GM23338 (cell line): ENCODE results near the gene CA4. TPM values are rescaled to one million over a fixed set of nuclear protein-coding genes. Genes with fewer than 3 reads are reported as not detected.

Experiments
- ATAC-seq: fragments of 200-7000 bp; cut with Tn5 transposase; 3 replicates; pipeline ENCODE4 v1.9.1; 2020
- DNase-seq: peaks from one replicate; pipeline ENCODE4 v3.0.0-alpha.2; 2015; ENCODE audit warnings: low spot score
- H2AFZ ChIP-seq: fragments of 200-600 bp; sonication (generic); 2 replicates; pipeline ENCODE4 v1.8.0; 2016; ENCODE audit warnings: antibody characterized with exemption, mild to moderate bottlenecking, moderate library complexity
- H3F3A ChIP-seq: fragments of 200-600 bp; sonication (generic); replicated peaks from 2 replicates; pipeline ENCODE4 v1.8.0; 2017; ENCODE audit warnings: antibody characterized with exemption, mixed run types, low read depth
- H3K27ac ChIP-seq: fragments of 200-600 bp; sonication (generic); 2 replicates; pipeline ENCODE4 v1.6.1; 2016; ENCODE audit warnings: low read depth
- H3K27me3 ChIP-seq: fragments of 200-600 bp; sonication (generic); 2 replicates; pipeline ENCODE4 v1.8.0; 2016; ENCODE audit warnings: mild to moderate bottlenecking, mixed run types, moderate library complexity; ENCODE audit not compliant: insufficient read depth
- H3K36me3 ChIP-seq: fragments of 200-600 bp; sonication (generic); 2 replicates; pipeline ENCODE4 v1.8.0; 2016; ENCODE audit warnings: mild to moderate bottlenecking; ENCODE audit not compliant: insufficient read depth
- H3K4me1 ChIP-seq: fragments of 200-600 bp; sonication (generic); 2 replicates; pipeline ENCODE4 v1.8.0; 2016; ENCODE audit warnings: mild to moderate bottlenecking, moderate library complexity; ENCODE audit not compliant: insufficient read depth
- H3K4me2 ChIP-seq: fragments of 200-600 bp; sonication (generic); 2 replicates; pipeline ENCODE4 v1.7.1; 2017; ENCODE audit warnings: mixed run types
- H3K4me3 ChIP-seq: fragments of 200-600 bp; sonication (generic); 2 replicates; pipeline ENCODE4 v1.6.1; 2016; ENCODE audit warnings: mixed run types
- H3K79me2 ChIP-seq: fragments of 200-600 bp; sonication (generic); replicated peaks from 2 replicates; pipeline ENCODE4 v1.8.0; 2017; ENCODE audit warnings: mild to moderate bottlenecking; ENCODE audit not compliant: insufficient read depth
- H3K9me2 ChIP-seq: fragments of 200-600 bp; sonication (generic); 2 replicates; pipeline ENCODE4 v1.8.0; 2017; ENCODE audit not compliant: insufficient read depth
- H4K20me1 ChIP-seq: fragments of 200-600 bp; sonication (generic); replicated peaks from 2 replicates; pipeline ENCODE4 v1.8.0; 2017; ENCODE audit warnings: mild to moderate bottlenecking; ENCODE audit not compliant: insufficient read depth
- H3K27ac Mint-ChIP-seq: 2 replicates; pipeline ENCODE4 v1.8.0; 2020; ENCODE audit warnings: inconsistent platforms, mild to moderate bottlenecking, moderate library complexity, mixed read lengths
- H3K27me3 Mint-ChIP-seq: 3 replicates; pipeline ENCODE4 v1.8.0; 2022; ENCODE audit warnings: low read depth, mild to moderate bottlenecking, moderate library complexity, mixed read lengths, inconsistent platforms; ENCODE audit not compliant: insufficient read depth, poor library complexity
- H3K36me3 Mint-ChIP-seq: 3 replicates; pipeline ENCODE4 v1.8.0; 2021; ENCODE audit warnings: low read depth, mild to moderate bottlenecking, inconsistent platforms, moderate library complexity, mixed read lengths
- H3K4me1 Mint-ChIP-seq: 3 replicates; pipeline ENCODE4 v1.8.0; 2020; ENCODE audit warnings: mild to moderate bottlenecking, inconsistent platforms, mixed read lengths
- H3K4me3 Mint-ChIP-seq: 3 replicates; pipeline ENCODE4 v1.8.0; 2021; ENCODE audit warnings: moderate library complexity, mild to moderate bottlenecking, inconsistent platforms, mixed read lengths
- H3K9me3 Mint-ChIP-seq: 3 replicates; pipeline ENCODE4 v1.8.0; 2020; ENCODE audit warnings: moderate library complexity, mild to moderate bottlenecking, inconsistent platforms, mixed read lengths
- EZH2 ChIP-seq: fragments of 200-600 bp; sonication (generic); IDR thresholded peaks from one replicate; pipeline ENCODE4 v1.8.0; 2017; ENCODE audit warnings: antibody characterized with exemption, mild to moderate bottlenecking, low read depth; ENCODE audit not compliant: unreplicated experiment
- EZH2phosphoT487 ChIP-seq: fragments of 200-600 bp; sonication (generic); IDR thresholded peaks from one replicate; pipeline ENCODE4 v1.8.1; 2018; ENCODE audit warnings: antibody characterized with exemption; ENCODE audit not compliant: unreplicated experiment
- JUNB ChIP-seq: IDR thresholded peaks from one replicate; pipeline ENCODE4 v1.6.1; 2016; ENCODE audit warnings: antibody characterized with exemption; ENCODE audit not compliant: unreplicated experiment
- STAT1 ChIP-seq: IDR thresholded peaks from one replicate; pipeline ENCODE4 v1.6.1; 2016; ENCODE audit warnings: antibody characterized with exemption; ENCODE audit not compliant: unreplicated experiment
- ZNF114 ChIP-seq: fragments of 250-450 bp; sonication (Bioruptor Pico); IDR thresholded peaks from 2 replicates; pipeline ENCODE4 v1.5.0; 2020; ENCODE audit warnings: mild to moderate bottlenecking, moderate library complexity
- ZNF331 ChIP-seq: fragments of 250-450 bp; sonication (Bioruptor Pico); IDR thresholded peaks from 2 replicates; pipeline ENCODE4 v1.5.0; 2020; ENCODE audit warnings: low read depth, mild to moderate bottlenecking, moderate library complexity
- polyA plus RNA-seq: library from polyadenylated mRNA; unstranded; fragments of >200 nt; fragmentation: Nextera tagmentation; extraction: Ambion mirVana; gene quantifications from 2 replicates; pipeline ENCODE4 v1.2.1, GENCODE V29; 2016
- total RNA-seq: library from RNA; depleted of rRNA; stranded (reverse); fragments of >200 nt; shearing (Covaris generic); gene quantifications from 2 replicates; pipeline ENCODE4 v1.2.3, GENCODE V29; 2014
- TF ChIP-seq, protein P1 (sequence below), 2 experiments: fragments of 200-600 bp in 1 of 2; sonication (generic) in 1 of 2; conservative IDR thresholded peaks; 2 replicates each; pipeline versions ENCODE4 v1.5.1 to v1.6.1; 2016 to 2017; ENCODE audit warnings: antibody characterized with exemption in 2 of 2, low read depth in 2 of 2, mild to moderate bottlenecking in 2 of 2, moderate library complexity in 1 of 2
- TF ChIP-seq, protein P2 (sequence below): fragments of 250-450 bp; sonication (Bioruptor Pico); IDR thresholded peaks from 2 replicates; pipeline ENCODE4 v1.5.0; 2020; ENCODE audit warnings: mild to moderate bottlenecking, moderate library complexity

CA4 gene
- total and polyA plus RNA-seq, 2 experiments from 2014 or later: 7.6 to 8.2 TPM

- Histone ChIP-seq H3K79me2 (no peaks in the 10 kb centered on the region), H3K9me2 (no peaks in the 10 kb centered on the region), H3K27me3 (no peaks in the 10 kb centered on the region), H3K36me3 (no peaks in the 10 kb centered on the region), H3K4me1 (no peaks in the 10 kb centered on the region), H2AFZ (no peak overlapping the region), H3K4me2 (no peak overlapping the region), H3K4me3 (no peak overlapping the region), H3F3A (no peaks in the 10 kb centered on the region), H3K27ac (no peak overlapping the region), H4K20me1 (no peaks in the 10 kb centered on the region)
- no peak overlapping the region for H3K4me3 Mint-ChIP-seq
- no peaks in the 10 kb centered on the region for H3K36me3 Mint-ChIP-seq
- ATAC-seq (peak; percentile 10; the same call in 2 of the 3 replicates), DNase-seq (no peak)
- H3K4me1 Mint-ChIP-seq: peaks cover 11% of the 10 kb centered on the region
- no peak overlapping the region; the same call in 1 of the 2 replicates for H3K27ac Mint-ChIP-seq
- no peaks in the 10 kb centered on the region for H3K9me3 Mint-ChIP-seq
- H3K27me3 Mint-ChIP-seq: peaks cover 13% of the 10 kb centered on the region
- TF ChIP-seq EZH2: no peak
- no peak for TF ChIP-seq ZNF331 (CRISPR knock-in tag)
- no peak for TF ChIP-seq JUNB
- TF ChIP-seq, protein P1, sequence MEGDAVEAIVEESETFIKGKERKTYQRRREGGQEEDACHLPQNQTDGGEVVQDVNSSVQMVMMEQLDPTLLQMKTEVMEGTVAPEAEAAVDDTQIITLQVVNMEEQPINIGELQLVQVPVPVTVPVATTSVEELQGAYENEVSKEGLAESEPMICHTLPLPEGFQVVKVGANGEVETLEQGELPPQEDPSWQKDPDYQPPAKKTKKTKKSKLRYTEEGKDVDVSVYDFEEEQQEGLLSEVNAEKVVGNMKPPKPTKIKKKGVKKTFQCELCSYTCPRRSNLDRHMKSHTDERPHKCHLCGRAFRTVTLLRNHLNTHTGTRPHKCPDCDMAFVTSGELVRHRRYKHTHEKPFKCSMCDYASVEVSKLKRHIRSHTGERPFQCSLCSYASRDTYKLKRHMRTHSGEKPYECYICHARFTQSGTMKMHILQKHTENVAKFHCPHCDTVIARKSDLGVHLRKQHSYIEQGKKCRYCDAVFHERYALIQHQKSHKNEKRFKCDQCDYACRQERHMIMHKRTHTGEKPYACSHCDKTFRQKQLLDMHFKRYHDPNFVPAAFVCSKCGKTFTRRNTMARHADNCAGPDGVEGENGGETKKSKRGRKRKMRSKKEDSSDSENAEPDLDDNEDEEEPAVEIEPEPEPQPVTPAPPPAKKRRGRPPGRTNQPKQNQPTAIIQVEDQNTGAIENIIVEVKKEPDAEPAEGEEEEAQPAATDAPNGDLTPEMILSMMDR (conservative IDR thresholded peaks at IDR 0.05; ENCODE audit: low read depth in 2 of 2): no peak
- no peak for TF ChIP-seq STAT1
- TF ChIP-seq EZH2phosphoT487: no peak
- TF ChIP-seq, protein P2, sequence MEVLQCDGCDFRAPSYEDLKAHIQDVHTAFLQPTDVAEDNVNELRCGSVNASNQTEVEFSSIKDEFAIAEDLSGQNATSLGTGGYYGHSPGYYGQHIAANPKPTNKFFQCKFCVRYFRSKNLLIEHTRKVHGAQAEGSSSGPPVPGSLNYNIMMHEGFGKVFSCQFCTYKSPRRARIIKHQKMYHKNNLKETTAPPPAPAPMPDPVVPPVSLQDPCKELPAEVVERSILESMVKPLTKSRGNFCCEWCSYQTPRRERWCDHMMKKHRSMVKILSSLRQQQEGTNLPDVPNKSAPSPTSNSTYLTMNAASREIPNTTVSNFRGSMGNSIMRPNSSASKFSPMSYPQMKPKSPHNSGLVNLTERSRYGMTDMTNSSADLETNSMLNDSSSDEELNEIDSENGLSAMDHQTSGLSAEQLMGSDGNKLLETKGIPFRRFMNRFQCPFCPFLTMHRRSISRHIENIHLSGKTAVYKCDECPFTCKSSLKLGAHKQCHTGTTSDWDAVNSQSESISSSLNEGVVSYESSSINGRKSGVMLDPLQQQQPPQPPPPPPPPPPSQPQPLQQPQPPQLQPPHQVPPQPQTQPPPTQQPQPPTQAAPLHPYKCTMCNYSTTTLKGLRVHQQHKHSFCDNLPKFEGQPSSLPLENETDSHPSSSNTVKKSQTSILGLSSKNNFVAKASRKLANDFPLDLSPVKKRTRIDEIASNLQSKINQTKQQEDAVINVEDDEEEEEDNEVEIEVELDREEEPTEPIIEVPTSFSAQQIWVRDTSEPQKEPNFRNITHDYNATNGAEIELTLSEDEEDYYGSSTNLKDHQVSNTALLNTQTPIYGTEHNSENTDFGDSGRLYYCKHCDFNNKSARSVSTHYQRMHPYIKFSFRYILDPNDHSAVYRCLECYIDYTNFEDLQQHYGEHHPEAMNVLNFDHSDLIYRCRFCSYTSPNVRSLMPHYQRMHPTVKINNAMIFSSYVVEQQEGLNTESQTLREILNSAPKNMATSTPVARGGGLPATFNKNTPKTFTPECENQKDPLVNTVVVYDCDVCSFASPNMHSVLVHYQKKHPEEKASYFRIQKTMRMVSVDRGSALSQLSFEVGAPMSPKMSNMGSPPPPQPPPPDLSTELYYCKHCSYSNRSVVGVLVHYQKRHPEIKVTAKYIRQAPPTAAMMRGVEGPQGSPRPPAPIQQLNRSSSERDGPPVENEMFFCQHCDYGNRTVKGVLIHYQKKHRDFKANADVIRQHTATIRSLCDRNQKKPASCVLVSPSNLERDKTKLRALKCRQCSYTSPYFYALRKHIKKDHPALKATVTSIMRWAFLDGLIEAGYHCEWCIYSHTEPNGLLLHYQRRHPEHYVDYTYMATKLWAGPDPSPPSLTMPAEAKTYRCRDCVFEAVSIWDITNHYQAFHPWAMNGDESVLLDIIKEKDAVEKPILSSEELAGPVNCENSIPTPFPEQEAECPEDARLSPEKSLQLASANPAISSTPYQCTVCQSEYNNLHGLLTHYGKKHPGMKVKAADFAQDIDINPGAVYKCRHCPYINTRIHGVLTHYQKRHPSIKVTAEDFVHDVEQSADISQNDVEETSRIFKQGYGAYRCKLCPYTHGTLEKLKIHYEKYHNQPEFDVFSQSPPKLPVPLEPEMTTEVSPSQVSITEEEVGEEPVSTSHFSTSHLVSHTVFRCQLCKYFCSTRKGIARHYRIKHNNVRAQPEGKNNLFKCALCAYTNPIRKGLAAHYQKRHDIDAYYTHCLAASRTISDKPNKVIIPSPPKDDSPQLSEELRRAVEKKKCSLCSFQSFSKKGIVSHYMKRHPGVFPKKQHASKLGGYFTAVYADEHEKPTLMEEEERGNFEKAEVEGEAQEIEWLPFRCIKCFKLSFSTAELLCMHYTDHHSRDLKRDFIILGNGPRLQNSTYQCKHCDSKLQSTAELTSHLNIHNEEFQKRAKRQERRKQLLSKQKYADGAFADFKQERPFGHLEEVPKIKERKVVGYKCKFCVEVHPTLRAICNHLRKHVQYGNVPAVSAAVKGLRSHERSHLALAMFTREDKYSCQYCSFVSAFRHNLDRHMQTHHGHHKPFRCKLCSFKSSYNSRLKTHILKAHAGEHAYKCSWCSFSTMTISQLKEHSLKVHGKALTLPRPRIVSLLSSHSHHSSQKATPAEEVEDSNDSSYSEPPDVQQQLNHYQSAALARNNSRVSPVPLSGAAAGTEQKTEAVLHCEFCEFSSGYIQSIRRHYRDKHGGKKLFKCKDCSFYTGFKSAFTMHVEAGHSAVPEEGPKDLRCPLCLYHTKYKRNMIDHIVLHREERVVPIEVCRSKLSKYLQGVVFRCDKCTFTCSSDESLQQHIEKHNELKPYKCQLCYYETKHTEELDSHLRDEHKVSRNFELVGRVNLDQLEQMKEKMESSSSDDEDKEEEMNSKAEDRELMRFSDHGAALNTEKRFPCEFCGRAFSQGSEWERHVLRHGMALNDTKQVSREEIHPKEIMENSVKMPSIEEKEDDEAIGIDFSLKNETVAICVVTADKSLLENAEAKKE (CRISPR knock-in tag): no peak
- TF ChIP-seq ZNF114 (CRISPR knock-in tag): no peak
These were observed 21.3 kb downstream of the CA4 start for GRCh38 chr17:60170835-60171752.
